Neuronal stem cell (in vitro differentiated cells): Measurements from ENCODE around the gene ZNF813.

Source experiments
- DNase-seq: peaks from one replicate; pipeline ENCODE4 v3.0.0-alpha.2; 2013; ENCODE audit warnings: low spot score
- H2AFZ ChIP-seq: one replicate; pipeline ENCODE4 v1.6.1; 2013; ENCODE audit warnings: mild to moderate bottlenecking, low read length, inconsistent platforms
- H2AK5ac ChIP-seq: 2 replicates; pipeline ENCODE4 v1.6.1; 2013; ENCODE audit warnings: low read depth, mild to moderate bottlenecking, inconsistent platforms, low read length, moderate library complexity, mixed read lengths
- H2BK120ac ChIP-seq: 2 replicates; pipeline ENCODE4 v1.6.1; 2013; ENCODE audit warnings: low read depth, mild to moderate bottlenecking, inconsistent platforms, low read length, moderate library complexity, mixed read lengths
- H2BK12ac ChIP-seq: one replicate; pipeline ENCODE4 v1.6.1; 2013; ENCODE audit warnings: low read length, inconsistent platforms
- H2BK15ac ChIP-seq: 2 replicates; pipeline ENCODE4 v1.6.1; 2013; ENCODE audit warnings: mild to moderate bottlenecking, low read length, inconsistent platforms, mixed read lengths
- H2BK5ac ChIP-seq: one replicate; pipeline ENCODE4 v1.6.1; 2013; ENCODE audit warnings: inconsistent platforms, mild to moderate bottlenecking, low read length, moderate library complexity
- H3K14ac ChIP-seq: one replicate; pipeline ENCODE4 v1.6.1; 2013; ENCODE audit warnings: low read length, inconsistent platforms
- H3K18ac ChIP-seq: 2 replicates; pipeline ENCODE4 v1.6.1; 2013; ENCODE audit warnings: low read length, inconsistent platforms
- H3K23ac ChIP-seq: 2 replicates; pipeline ENCODE4 v1.6.1; 2013; ENCODE audit warnings: low read depth, mild to moderate bottlenecking, mixed read lengths, low read length, inconsistent platforms; ENCODE audit not compliant: poor library complexity
- H3K27ac ChIP-seq: replicated peaks from 3 replicates; pipeline ENCODE4 v1.5.1; 2013; ENCODE audit warnings: low read length, inconsistent platforms
- H3K27me3 ChIP-seq, 3 experiments: 2 replicates each; pipeline ENCODE4 v1.6.1; 2013; ENCODE audit warnings: low read length in 3 of 3, mild to moderate bottlenecking in 2 of 3, inconsistent platforms in 1 of 3, low read depth in 1 of 3, mixed read lengths in 1 of 3, moderate library complexity in 1 of 3; ENCODE audit not compliant: control insufficient read depth in 3 of 3, insufficient read depth in 3 of 3
- H3K36me3 ChIP-seq, 2 donors: replicated peaks in 1 of 2; 2 replicates each; pipeline ENCODE4 v1.6.1; 2013; ENCODE audit warnings: low read length in 2 of 2; ENCODE audit not compliant: control insufficient read depth in 2 of 2, insufficient read depth in 2 of 2
- H3K4ac ChIP-seq: 2 replicates; pipeline ENCODE4 v1.6.1; 2013; ENCODE audit warnings: inconsistent platforms, mild to moderate bottlenecking, low read length, moderate library complexity
- H3K4me1 ChIP-seq, 2 donors: 1 replicate in 1 of 2; 2 replicates in 1 of 2; pipeline ENCODE4 v1.6.1; 2013; ENCODE audit warnings: low read length in 2 of 2, low read depth in 1 of 2; ENCODE audit not compliant: control insufficient read depth in 2 of 2, insufficient read depth in 1 of 2
- H3K4me2 ChIP-seq: one replicate; pipeline ENCODE4 v1.6.1; 2013; ENCODE audit warnings: mild to moderate bottlenecking, low read length, inconsistent platforms; ENCODE audit not compliant: insufficient read depth, poor library complexity, severe bottlenecking
- H3K4me3 ChIP-seq, 2 donors: 2 replicates each; pipeline ENCODE4 v1.5.1; 2013; ENCODE audit warnings: low read length in 2 of 2, mild to moderate bottlenecking in 2 of 2, inconsistent platforms in 1 of 2, moderate library complexity in 1 of 2
- H3K79me1 ChIP-seq: one replicate; pipeline ENCODE4 v1.6.1; 2013; ENCODE audit warnings: low read depth, mild to moderate bottlenecking, inconsistent platforms, low read length, moderate library complexity
- H3K9ac ChIP-seq: one replicate; pipeline ENCODE4 v1.6.1; 2013; ENCODE audit warnings: mild to moderate bottlenecking, low read depth, low read length, inconsistent platforms; ENCODE audit not compliant: poor library complexity
- H3K9me3 ChIP-seq, 2 donors: replicated peaks in 1 of 2; 2 replicates each; pipeline versions ENCODE3 to v1.6.1; 2013; ENCODE audit warnings: low read length in 2 of 2, mild to moderate bottlenecking in 2 of 2, inconsistent platforms in 1 of 2, low read depth in 1 of 2, mixed read lengths in 1 of 2, moderate library complexity in 1 of 2; ENCODE audit not compliant: control insufficient read depth in 2 of 2, insufficient read depth in 1 of 2
- H4K8ac ChIP-seq: one replicate; pipeline ENCODE4 v1.6.1; 2013; ENCODE audit warnings: low read depth, mild to moderate bottlenecking, inconsistent platforms, low read length, moderate library complexity
- H4K91ac ChIP-seq: one replicate; pipeline ENCODE4 v1.6.1; 2013; ENCODE audit warnings: low read length, low read depth, mild to moderate bottlenecking, inconsistent platforms; ENCODE audit not compliant: poor library complexity
- WGBS, 2 donors: extraction: QIAGEN DNeasy Blood & Tissue Kit; methylation state at CpG; one replicate each; pipeline ENCODE4 v1.1.7; 2013; ENCODE audit warnings: missing lambda C conversion rate in 2 of 2, mixed read lengths in 1 of 2; ENCODE audit not compliant: insufficient read length in 2 of 2, insufficient replicate concordance in 1 of 2; ENCODE audit errors: extremely low coverage in 2 of 2; 5-methylcytosine and 5-hydroxymethylcytosine counted together

The ZNF813 gene

GRCh38 chr19:53541971-53542370 is 74.4 kb downstream of the ZNF813 start:
- WGBS, 2 donors, result no CpG with 5 or more reads among the region's 1 CpG
- Histone ChIP-seq H2BK5ac (no peak overlapping the region), H3K18ac (no peak overlapping the region), H3K27ac (no peak overlapping the region), H2BK120ac (no peak overlapping the region), H3K4me3 (no peak overlapping the region), H3K4me1 (peaks cover 0 to 2% of the 10 kb centered on the region in 2 donors), H3K4me2 (no peak overlapping the region), H3K36me3 (peaks cover 11 to 26% of the 10 kb centered on the region in 2 donors), H2AK5ac (no peak overlapping the region), H3K14ac (no peak overlapping the region), H3K9ac (no peak overlapping the region), H2BK12ac (no peak overlapping the region), H3K27me3 (no peaks in the 10 kb centered on the region), H4K8ac (no peak overlapping the region), H3K4ac (no peak overlapping the region), H3K79me1 (peaks cover 8% of the 10 kb centered on the region), H2BK15ac (no peak overlapping the region), H4K91ac (no peak overlapping the region), H2AFZ (no peak overlapping the region), H3K23ac (no peak overlapping the region), H3K9me3 (no peaks in the 10 kb centered on the region)
- no peak for DNase-seq

GRCh38 chr19:53545271-53546065 is 77.9 kb downstream of the ZNF813 start:
- Histone ChIP-seq H3K27me3 (no peaks in the 10 kb centered on the region), H2AK5ac (no peak overlapping the region), H4K91ac (no peak overlapping the region), H3K4ac (no peak overlapping the region), H3K9ac (no peak overlapping the region), H2BK15ac (no peak overlapping the region), H2AFZ (no peak overlapping the region), H3K36me3 (peaks cover 7 to 13% of the 10 kb centered on the region in 2 donors), H4K8ac (no peak overlapping the region), H3K4me2 (no peak overlapping the region), H3K27ac (no peak overlapping the region), H2BK12ac (no peak overlapping the region), H2BK5ac (peak overlapping the region; percentile 75), H3K23ac (peak overlapping the region; percentile 43), H2BK120ac (no peak overlapping the region), H3K9me3 (no peaks in the 10 kb centered on the region), H3K18ac (no peak overlapping the region), H3K4me3 (no peak overlapping the region), H3K14ac (no peak overlapping the region), H3K4me1 (no peaks in the 10 kb centered on the region), H3K79me1 (peaks cover 4% of the 10 kb centered on the region)
- no CpG with 5 or more reads among the region's 25 CpGs for WGBS, 2 donors
- DNase-seq, result no peak
